H1 (cell line): ENCODE measurements around the gene CTLA4. TPM values are rescaled to one million over a fixed set of nuclear protein-coding genes. Genes with fewer than 3 reads are reported as not detected.

Experiments used
- ASH2L ChIP-seq: fragments of 200-600, 300-600 bp; sonication (generic); IDR thresholded peaks from one replicate; pipeline ENCODE4 v1.7.1; 2017; ENCODE audit warnings: low read length
- PHF8 ChIP-seq: fragments of 200-600 bp; sonication (generic); conservative IDR thresholded peaks from 2 replicates; pipeline ENCODE4 v1.7.1; 2012; ENCODE audit warnings: low read depth, mild to moderate bottlenecking, inconsistent platforms, low read length, moderate library complexity
- TCF12 ChIP-seq: IDR thresholded peaks from 2 replicates; pipeline ENCODE4 v1.6.1; 2011; ENCODE audit warnings: low read depth, mild to moderate bottlenecking, low read length
- polyA plus RNA-seq, 7 experiments: library from polyadenylated mRNA; depleted of rRNA in 3 of 7; stranded (reverse) in 5 of 7; unstranded in 2 of 7; fragments of >200 nt in 5 of 7; fragments of 200-250 nt in 2 of 7; gene quantifications; 1 replicate in 5 of 7; 2 replicates in 1 of 7; 4 replicates in 1 of 7; pipeline versions ENCODE4 v1.2.1 to v1.2.3, GENCODE V29; 2011 to 2013; ENCODE audit warnings: missing spikeins in 2 of 7, mixed read lengths in 2 of 7
- total RNA-seq: library from RNA; stranded (reverse); fragmentation: NEBNext Ultra II Directional; extraction: Animal tissue kit (Norgen Biotek cat#: 25700); gene quantifications from 2 replicates; pipeline ENCODE4 v1.2.1, GENCODE V29; 2021
- TF ChIP-seq, protein P1 (sequence below): IDR thresholded peaks from 2 replicates; pipeline ENCODE4 v1.6.1; 2012; ENCODE audit warnings: low read length, inconsistent platforms

The CTLA4 gene
- total and polyA plus RNA-seq, 2 of the 8 experiments (the other 6 are each of a cell fraction or from before 2014, with no cell fraction given) = not detected

DNA sequence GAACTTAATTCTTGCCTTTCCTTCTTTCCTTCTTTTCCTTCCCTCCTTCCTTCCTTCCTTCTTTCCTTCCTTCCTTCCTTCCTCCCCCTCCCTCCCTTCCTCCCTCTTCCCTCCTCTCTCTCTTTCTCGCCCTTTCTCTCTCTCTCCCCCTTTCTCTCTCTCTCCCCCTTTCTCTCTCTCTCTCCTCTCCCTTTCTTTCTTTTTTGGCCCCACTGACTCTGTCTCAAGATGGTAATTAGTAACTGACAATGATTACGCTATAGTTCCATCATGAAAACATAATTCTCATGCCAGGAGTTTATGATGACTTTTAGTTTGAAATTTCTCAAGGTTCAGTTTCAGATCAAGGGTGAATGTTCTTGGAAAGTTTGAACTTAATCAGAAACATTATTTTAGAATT is 14.8 kb upstream of the CTLA4 start (continued):
- TF ChIP-seq TCF12 = no peak
- TF ChIP-seq, protein P1, sequence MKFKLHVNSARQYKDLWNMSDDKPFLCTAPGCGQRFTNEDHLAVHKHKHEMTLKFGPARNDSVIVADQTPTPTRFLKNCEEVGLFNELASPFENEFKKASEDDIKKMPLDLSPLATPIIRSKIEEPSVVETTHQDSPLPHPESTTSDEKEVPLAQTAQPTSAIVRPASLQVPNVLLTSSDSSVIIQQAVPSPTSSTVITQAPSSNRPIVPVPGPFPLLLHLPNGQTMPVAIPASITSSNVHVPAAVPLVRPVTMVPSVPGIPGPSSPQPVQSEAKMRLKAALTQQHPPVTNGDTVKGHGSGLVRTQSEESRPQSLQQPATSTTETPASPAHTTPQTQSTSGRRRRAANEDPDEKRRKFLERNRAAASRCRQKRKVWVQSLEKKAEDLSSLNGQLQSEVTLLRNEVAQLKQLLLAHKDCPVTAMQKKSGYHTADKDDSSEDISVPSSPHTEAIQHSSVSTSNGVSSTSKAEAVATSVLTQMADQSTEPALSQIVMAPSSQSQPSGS = no peak
- TF ChIP-seq PHF8 = no peak
- TF ChIP-seq ASH2L = no peak
